MM.1S (cell line): ENCODE data around the gene CCDC117.

Source experiments
- EZH2 ChIP-seq: fragments of 300-600 bp; sonication (generic); optimal IDR thresholded peaks from 2 replicates; pipeline ENCODE3; 2017; ENCODE audit warnings: low read depth, mild to moderate bottlenecking, antibody characterized with exemption, low read length, mixed read lengths
- TF ChIP-seq, protein P1 (sequence below): fragments of 300-600 bp; sonication (generic); IDR thresholded peaks from 2 replicates; pipeline ENCODE4 v1.5.1; 2016; ENCODE audit warnings: antibody characterized with exemption, low read length, mixed read lengths

DNA sequence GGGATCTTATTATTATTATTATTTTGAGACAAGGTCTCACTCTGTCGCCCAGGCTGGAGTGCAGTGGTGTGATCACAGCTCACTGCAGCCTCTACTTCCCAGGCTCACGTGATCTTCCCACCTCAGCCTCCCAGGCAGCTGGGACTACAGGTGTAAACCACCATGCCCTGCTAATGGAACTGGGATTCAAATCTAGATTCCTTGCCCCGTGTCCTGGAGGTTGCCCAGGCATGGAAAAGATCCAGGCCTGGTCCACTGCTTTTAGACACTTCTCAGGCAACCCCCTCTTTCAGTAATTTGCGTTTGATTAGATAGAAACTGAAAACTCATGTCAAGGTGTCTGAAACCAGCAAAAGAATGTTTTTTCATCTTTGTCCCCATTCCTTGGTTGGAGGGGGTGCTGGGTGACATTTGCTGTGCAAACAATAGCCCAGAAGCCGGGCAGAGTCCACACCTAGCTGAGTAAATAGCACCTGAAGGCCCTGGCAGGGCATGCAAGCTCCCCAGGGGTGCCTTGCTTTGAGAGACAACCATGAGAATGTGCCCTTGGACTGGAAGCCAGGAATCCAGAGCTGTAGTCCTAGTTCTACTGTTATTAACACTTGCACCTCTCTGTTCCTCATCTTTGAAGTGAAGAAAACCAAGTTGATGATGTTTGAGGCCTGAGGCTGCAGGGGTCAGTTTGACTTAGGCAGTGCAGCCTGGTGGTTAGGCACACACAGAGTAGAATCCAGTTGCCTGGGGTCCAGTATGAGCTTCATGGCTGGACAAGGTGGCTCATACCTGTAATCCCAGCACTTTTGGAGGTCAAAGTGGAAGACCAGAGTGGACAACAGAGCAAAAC lies 47.0 kb downstream of the CCDC117 start:
- TF ChIP-seq, protein P1, sequence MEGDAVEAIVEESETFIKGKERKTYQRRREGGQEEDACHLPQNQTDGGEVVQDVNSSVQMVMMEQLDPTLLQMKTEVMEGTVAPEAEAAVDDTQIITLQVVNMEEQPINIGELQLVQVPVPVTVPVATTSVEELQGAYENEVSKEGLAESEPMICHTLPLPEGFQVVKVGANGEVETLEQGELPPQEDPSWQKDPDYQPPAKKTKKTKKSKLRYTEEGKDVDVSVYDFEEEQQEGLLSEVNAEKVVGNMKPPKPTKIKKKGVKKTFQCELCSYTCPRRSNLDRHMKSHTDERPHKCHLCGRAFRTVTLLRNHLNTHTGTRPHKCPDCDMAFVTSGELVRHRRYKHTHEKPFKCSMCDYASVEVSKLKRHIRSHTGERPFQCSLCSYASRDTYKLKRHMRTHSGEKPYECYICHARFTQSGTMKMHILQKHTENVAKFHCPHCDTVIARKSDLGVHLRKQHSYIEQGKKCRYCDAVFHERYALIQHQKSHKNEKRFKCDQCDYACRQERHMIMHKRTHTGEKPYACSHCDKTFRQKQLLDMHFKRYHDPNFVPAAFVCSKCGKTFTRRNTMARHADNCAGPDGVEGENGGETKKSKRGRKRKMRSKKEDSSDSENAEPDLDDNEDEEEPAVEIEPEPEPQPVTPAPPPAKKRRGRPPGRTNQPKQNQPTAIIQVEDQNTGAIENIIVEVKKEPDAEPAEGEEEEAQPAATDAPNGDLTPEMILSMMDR = no peak
- TF ChIP-seq EZH2 = no peak
